SU-DHL-6 (cell line): ENCODE results near the gene GAGE12D.
"Not testable (repeated sequence)": the region's sequence is repeated elsewhere in the genome, so short reads cannot be mapped to it uniquely, and the experiment has no call there.

Experiments
- EZH2phosphoT487 ChIP-seq: fragments of 200-600 bp; sonication (generic), shearing (Covaris generic); conservative IDR thresholded peaks from 2 replicates; pipeline ENCODE4 v1.6.1; 2018; ENCODE audit warnings: mild to moderate bottlenecking, antibody characterized with exemption, low read length, moderate library complexity, mixed read lengths
- TF ChIP-seq, protein P1 (sequence below): fragments of 200-600 bp; sonication (generic); IDR thresholded peaks from one replicate; pipeline ENCODE4 v1.5.1; 2017; ENCODE audit warnings: antibody characterized with exemption, mild to moderate bottlenecking, low read length, moderate library complexity; ENCODE audit not compliant: insufficient read depth, poor library complexity, severe bottlenecking

DNA sequence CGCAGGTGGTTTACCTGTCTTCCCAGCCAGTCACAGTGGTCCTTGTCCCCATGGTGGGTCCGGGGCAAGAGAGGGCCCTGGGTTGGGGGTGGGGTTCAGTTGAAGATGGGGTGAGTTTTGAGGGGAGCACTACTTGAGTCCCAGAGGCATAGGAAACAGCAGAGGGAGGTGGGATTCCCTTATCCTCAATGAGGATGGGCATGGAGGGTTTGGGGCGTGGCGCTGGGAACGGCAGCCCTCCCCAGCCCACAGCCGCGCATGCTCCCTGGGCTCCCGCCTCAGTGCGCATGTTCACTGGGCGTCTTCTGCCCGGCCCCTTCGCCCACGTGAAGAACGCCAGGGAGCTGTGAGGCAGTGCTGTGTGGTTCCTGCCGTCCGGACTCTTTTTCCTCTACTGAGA lies 19.0 kb downstream of the GAGE12D start, which contains the start of gene GAGE12F:
- TF ChIP-seq, protein P1, sequence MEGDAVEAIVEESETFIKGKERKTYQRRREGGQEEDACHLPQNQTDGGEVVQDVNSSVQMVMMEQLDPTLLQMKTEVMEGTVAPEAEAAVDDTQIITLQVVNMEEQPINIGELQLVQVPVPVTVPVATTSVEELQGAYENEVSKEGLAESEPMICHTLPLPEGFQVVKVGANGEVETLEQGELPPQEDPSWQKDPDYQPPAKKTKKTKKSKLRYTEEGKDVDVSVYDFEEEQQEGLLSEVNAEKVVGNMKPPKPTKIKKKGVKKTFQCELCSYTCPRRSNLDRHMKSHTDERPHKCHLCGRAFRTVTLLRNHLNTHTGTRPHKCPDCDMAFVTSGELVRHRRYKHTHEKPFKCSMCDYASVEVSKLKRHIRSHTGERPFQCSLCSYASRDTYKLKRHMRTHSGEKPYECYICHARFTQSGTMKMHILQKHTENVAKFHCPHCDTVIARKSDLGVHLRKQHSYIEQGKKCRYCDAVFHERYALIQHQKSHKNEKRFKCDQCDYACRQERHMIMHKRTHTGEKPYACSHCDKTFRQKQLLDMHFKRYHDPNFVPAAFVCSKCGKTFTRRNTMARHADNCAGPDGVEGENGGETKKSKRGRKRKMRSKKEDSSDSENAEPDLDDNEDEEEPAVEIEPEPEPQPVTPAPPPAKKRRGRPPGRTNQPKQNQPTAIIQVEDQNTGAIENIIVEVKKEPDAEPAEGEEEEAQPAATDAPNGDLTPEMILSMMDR, result not testable (repeated sequence)
- TF ChIP-seq EZH2phosphoT487, result not testable (repeated sequence)
